ENCODE results near the gene ACTC1.

- TF ChIP-seq, protein P1, sequence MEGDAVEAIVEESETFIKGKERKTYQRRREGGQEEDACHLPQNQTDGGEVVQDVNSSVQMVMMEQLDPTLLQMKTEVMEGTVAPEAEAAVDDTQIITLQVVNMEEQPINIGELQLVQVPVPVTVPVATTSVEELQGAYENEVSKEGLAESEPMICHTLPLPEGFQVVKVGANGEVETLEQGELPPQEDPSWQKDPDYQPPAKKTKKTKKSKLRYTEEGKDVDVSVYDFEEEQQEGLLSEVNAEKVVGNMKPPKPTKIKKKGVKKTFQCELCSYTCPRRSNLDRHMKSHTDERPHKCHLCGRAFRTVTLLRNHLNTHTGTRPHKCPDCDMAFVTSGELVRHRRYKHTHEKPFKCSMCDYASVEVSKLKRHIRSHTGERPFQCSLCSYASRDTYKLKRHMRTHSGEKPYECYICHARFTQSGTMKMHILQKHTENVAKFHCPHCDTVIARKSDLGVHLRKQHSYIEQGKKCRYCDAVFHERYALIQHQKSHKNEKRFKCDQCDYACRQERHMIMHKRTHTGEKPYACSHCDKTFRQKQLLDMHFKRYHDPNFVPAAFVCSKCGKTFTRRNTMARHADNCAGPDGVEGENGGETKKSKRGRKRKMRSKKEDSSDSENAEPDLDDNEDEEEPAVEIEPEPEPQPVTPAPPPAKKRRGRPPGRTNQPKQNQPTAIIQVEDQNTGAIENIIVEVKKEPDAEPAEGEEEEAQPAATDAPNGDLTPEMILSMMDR (IDR thresholded peaks at IDR 0.05): no peak
- TF ChIP-seq POLR2A (IDR thresholded peaks at IDR 0.05): no peak
These were observed 1.4 kb downstream of the ACTC1 start for GRCh38 chr15:34793901-34794300.

Measured in ovary (tissue), 3 donors.